GM20000 (cell line): ENCODE measurements around the gene H1-8.

Experiments
- DNase-seq: peaks from one replicate; pipeline ENCODE4 v3.0.0; 2012; ENCODE audit warnings: low spot score
- CTCF ChIP-seq: IDR thresholded peaks from 2 replicates; pipeline ENCODE4 v1.5.1; 2012; ENCODE audit warnings: mild to moderate bottlenecking, control low read depth; ENCODE audit errors: extremely low read depth, missing control alignments

H1-8 gene

GRCh38 chr3:129558772-129559564, 16.0 kb downstream of the H1-8 start:
- no peak for TF ChIP-seq CTCF
- DNase-seq, result no peak

- no peak for TF ChIP-seq CTCF
- DNase-seq, result no peak
Observed at GRCh38 chr3:129559565-129560079, 16.6 kb downstream of the H1-8 start.

GRCh38 chr3:129560269-129560787, 17.4 kb downstream of the H1-8 start:
- no peak for DNase-seq
- TF ChIP-seq CTCF, result no peak

- no peak for TF ChIP-seq CTCF
- no peak for DNase-seq
Observed at GRCh38 chr3:129560911-129561594, 18.1 kb downstream of the H1-8 start.

GRCh38 chr3:129561619-129562248, 18.8 kb downstream of the H1-8 start:
- no peak for DNase-seq
- no peak for TF ChIP-seq CTCF

GRCh38 chr3:129562803-129563202, 19.8 kb downstream of the H1-8 start:
- no peak for DNase-seq
- TF ChIP-seq CTCF, result no peak
